ENCODE data around the gene KAT6B. TPM values are rescaled to one million over a fixed set of nuclear protein-coding genes. Genes with fewer than 3 reads are reported as not detected.

KAT6B gene
- total RNA-seq, 2 donors from 2014 or later, result 28.0 to 97.8 TPM

DNA sequence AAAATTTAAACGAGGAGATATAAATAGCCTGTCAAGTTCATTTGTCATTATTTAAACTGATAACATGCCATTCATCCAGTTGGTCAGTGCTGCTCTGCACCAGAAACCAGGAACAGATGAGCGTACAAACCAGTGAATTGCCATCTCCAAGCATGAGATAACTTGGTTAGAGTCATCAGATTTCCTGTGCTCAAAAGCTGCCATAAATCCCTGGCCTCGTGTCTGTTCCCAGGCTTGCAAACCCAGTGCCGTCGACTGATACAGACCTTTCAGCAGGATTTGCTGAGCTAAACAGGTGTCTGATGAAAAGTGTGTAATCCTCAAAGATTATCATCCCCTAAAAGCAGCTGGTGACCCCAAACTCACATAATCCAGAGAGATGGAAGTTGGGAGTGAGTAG lies 189.0 kb downstream of the KAT6B start:
- TF ChIP-seq POLR2A (IDR thresholded peaks at IDR 0.05) (no peak), POLR2AphosphoS5 (IDR thresholded peaks at IDR 0.05) (no peak)
- TF ChIP-seq, protein P1, sequence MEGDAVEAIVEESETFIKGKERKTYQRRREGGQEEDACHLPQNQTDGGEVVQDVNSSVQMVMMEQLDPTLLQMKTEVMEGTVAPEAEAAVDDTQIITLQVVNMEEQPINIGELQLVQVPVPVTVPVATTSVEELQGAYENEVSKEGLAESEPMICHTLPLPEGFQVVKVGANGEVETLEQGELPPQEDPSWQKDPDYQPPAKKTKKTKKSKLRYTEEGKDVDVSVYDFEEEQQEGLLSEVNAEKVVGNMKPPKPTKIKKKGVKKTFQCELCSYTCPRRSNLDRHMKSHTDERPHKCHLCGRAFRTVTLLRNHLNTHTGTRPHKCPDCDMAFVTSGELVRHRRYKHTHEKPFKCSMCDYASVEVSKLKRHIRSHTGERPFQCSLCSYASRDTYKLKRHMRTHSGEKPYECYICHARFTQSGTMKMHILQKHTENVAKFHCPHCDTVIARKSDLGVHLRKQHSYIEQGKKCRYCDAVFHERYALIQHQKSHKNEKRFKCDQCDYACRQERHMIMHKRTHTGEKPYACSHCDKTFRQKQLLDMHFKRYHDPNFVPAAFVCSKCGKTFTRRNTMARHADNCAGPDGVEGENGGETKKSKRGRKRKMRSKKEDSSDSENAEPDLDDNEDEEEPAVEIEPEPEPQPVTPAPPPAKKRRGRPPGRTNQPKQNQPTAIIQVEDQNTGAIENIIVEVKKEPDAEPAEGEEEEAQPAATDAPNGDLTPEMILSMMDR (IDR thresholded peaks at IDR 0.05), result no peak
- intact Hi-C loops (cut with DNase I), result no loop called here
- H3K27ac ChIP-seq, result no peak overlapping the region
- H3K4me3 ChIP-seq, result no peak overlapping the region
- H3K9me3 ChIP-seq, result no peaks in the 10 kb centered on the region
- no peaks in the 10 kb centered on the region for H3K4me1 ChIP-seq (replicated peaks)
- no peaks in the 10 kb centered on the region for H3K27me3 ChIP-seq (replicated peaks; ENCODE audit: insufficient read depth)
- WGBS, result 74% methylated on average over 5 of the region's 5 CpGs
- DNase-seq (ENCODE audit: low spot score), result no peak
- H3K36me3 ChIP-seq, result no peaks in the 10 kb centered on the region

DNA sequence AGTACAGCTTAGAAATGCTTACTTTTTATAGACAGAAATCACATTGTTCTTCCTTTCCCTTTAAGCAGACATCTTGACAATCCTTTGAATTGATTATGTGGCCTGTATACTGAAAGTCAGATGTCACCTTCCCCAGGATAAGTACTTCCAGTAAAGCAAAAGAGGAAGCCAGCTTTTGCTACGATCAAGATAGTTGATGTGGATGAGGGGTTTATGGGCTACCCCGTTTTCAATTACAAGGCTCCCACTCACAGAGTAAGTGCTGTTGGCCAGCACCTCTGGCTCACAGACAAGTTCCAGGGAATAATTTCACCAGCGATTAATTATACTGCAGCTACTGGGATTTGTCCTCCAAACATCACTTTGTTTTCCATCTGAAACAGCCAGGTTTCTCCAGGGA lies 189.9 kb downstream of the KAT6B start:
- no peak overlapping the region for H3K4me3 ChIP-seq
- WGBS, result 16% methylated on average over 3 of the region's 3 CpGs
- DNase-seq (ENCODE audit: low spot score), result no peak
- H3K4me1 ChIP-seq (replicated peaks), result peaks cover 1% of the 10 kb centered on the region
- H3K9me3 ChIP-seq, result no peaks in the 10 kb centered on the region
- no peak overlapping the region for H3K27ac ChIP-seq
- intact Hi-C loops (cut with DNase I), result no loop called here
- TF ChIP-seq POLR2AphosphoS5 (IDR thresholded peaks at IDR 0.05) (no peak), POLR2A (IDR thresholded peaks at IDR 0.05) (no peak)
- TF ChIP-seq, protein P1 (IDR thresholded peaks at IDR 0.05), result no peak
- H3K36me3 ChIP-seq, result no peaks in the 10 kb centered on the region
- H3K27me3 ChIP-seq (replicated peaks; ENCODE audit: insufficient read depth), result no peaks in the 10 kb centered on the region

DNA sequence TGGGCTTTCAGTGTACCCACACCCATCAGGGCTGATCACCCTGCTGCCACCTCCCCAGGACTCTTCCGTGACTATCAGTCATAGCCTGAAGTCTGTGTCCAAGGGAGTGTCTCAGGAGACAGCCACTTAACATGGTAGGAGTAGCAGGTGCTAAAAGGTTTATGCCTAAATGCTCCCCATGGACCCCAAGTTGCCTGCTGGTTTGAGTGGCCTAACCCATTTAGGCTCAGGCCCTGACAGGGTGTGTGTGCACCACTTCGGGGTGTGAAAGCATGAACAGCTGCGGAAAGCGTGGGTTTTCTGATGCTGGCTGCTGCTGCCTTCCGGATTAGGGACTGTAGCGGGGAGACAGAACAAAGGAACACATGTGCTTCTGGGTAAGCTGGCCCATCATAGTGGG lies 191.9 kb downstream of the KAT6B start:
- WGBS, result 98% methylated on average over 6 of the region's 6 CpGs
- Histone ChIP-seq H3K4me1 (replicated peaks) (peaks cover 3% of the 10 kb centered on the region), H3K36me3 (no peaks in the 10 kb centered on the region)

DNA sequence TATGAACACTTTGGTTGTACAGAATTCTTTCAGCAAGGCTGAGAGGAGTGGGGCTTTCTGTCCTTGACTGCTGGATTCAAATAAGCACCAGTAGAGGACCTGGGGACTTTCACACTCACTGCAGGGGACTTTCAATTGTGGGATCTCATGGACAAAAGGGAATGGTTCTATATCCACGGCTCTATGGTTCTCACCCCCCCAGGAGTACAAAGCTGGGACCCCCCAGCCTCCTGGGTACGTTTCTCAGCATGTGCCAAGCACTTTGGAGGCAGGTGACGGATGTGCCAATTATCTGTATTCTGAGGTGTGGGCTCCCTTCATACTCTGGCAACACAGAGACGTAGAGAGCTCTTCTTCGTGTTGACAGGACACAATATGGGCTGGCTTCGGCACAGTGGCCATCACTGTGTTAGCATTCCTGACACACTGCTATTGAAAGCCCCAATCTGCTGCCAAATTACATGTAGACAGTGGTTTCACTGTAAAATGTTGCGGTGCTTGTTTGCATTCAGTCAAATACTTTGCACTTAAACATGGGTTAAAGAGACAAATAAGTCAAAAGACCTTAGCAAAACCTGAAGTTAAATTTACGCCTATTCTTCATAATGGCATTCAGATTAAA lies 192.4 kb downstream of the KAT6B start:
- 76% methylated on average over 8 of the region's 8 CpGs for WGBS
- intact Hi-C loops (cut with DNase I), result loop anchor here (2.0 kb wide), 1 partner anchor 752 kb away; no protein-coding TSS in a partner anchor

More for the DNA sequence above, 191.9 kb downstream of the KAT6B start:
- no peak for DNase-seq (ENCODE audit: low spot score)
- Histone ChIP-seq H3K27me3 (replicated peaks; ENCODE audit: insufficient read depth) (no peaks in the 10 kb centered on the region), H3K4me3 (no peak overlapping the region), H3K27ac (no peak overlapping the region), H3K9me3 (no peaks in the 10 kb centered on the region)
- TF ChIP-seq, protein P1 (IDR thresholded peaks at IDR 0.05), result no peak
- TF ChIP-seq POLR2A (IDR thresholded peaks at IDR 0.05), result no peak
- no peak for TF ChIP-seq POLR2AphosphoS5 (IDR thresholded peaks at IDR 0.05)
- intact Hi-C loops (cut with DNase I), result loop anchor here (2.0 kb wide), 1 partner anchor 751 kb away; no protein-coding TSS in a partner anchor

More for the DNA sequence above, 192.4 kb downstream of the KAT6B start:
- peaks cover 3% of the 10 kb centered on the region for H3K4me1 ChIP-seq (replicated peaks)
- no peaks in the 10 kb centered on the region for H3K27me3 ChIP-seq (replicated peaks; ENCODE audit: insufficient read depth)
- H3K27ac ChIP-seq, result no peak overlapping the region
- no peak overlapping the region for H3K4me3 ChIP-seq
- H3K36me3 ChIP-seq, result no peaks in the 10 kb centered on the region
- TF ChIP-seq, protein P1 (IDR thresholded peaks at IDR 0.05), result no peak
- TF ChIP-seq POLR2A (IDR thresholded peaks at IDR 0.05), result no peak
- TF ChIP-seq POLR2AphosphoS5 (IDR thresholded peaks at IDR 0.05), result no peak
- DNase-seq (ENCODE audit: low spot score), result no peak
- H3K9me3 ChIP-seq, result no peaks in the 10 kb centered on the region

All from prostate gland (tissue), 2 donors.